ENCODE data around the gene ELFN2.

ELFN2 gene

GRCh38 chr22:37352481-37352880 is 74.8 kb downstream of the ELFN2 start:
- no peak for DNase-seq

- no peak for DNase-seq
Observed at GRCh38 chr22:37351232-37351631, 76.0 kb downstream of the ELFN2 start.

- DNase-seq, result no peak
Observed at GRCh38 chr22:37349043-37349814, 78.0 kb downstream of the ELFN2 start.

GRCh38 chr22:37346505-37346895 is 80.8 kb downstream of the ELFN2 start:
- no peak for DNase-seq

- DNase-seq, result no peak
Observed at GRCh38 chr22:37345863-37346504, 81.3 kb downstream of the ELFN2 start.

- no peak for DNase-seq
Observed at GRCh38 chr22:37344735-37345449, 82.4 kb downstream of the ELFN2 start.

- no peak for DNase-seq
Observed at GRCh38 chr22:37343863-37344734, 83.2 kb downstream of the ELFN2 start.

GRCh38 chr22:37343348-37343747 is 83.9 kb downstream of the ELFN2 start:
- DNase-seq, result no peak

- no peak for DNase-seq
Observed at GRCh38 chr22:37342065-37342464, 85.2 kb downstream of the ELFN2 start.

- DNase-seq, result no peak
Observed at GRCh38 chr22:37340331-37341262, 86.7 kb downstream of the ELFN2 start.

GRCh38 chr22:37338539-37339246 is 88.6 kb downstream of the ELFN2 start:
- DNase-seq, result no peak

- DNase-seq, result no peak
Observed at GRCh38 chr22:37337204-37337943, 89.9 kb downstream of the ELFN2 start.

GRCh38 chr22:37336579-37336978 is 90.7 kb downstream of the ELFN2 start:
- no peak for DNase-seq

- no peak for DNase-seq
Observed at GRCh38 chr22:37335806-37336199, 91.5 kb downstream of the ELFN2 start.

GRCh38 chr22:37334859-37335805 is 92.1 kb downstream of the ELFN2 start:
- DNase-seq, result no peak

- DNase-seq, result no peak
Observed at GRCh38 chr22:37334461-37334858, 92.8 kb downstream of the ELFN2 start.

- no peak for DNase-seq
Observed at GRCh38 chr22:37333724-37334460, 93.4 kb downstream of the ELFN2 start.

- DNase-seq, result no peak
Observed at GRCh38 chr22:37331856-37332536, 95.3 kb downstream of the ELFN2 start.
